MM.1S (cell line): ENCODE results near the gene ZMIZ1.

Source experiments
- EZH2 ChIP-seq: fragments of 300-600 bp; sonication (generic); optimal IDR thresholded peaks from 2 replicates; pipeline ENCODE3; 2017; ENCODE audit warnings: low read depth, mild to moderate bottlenecking, antibody characterized with exemption, low read length, mixed read lengths
- TF ChIP-seq, protein P1 (sequence below): fragments of 300-600 bp; sonication (generic); IDR thresholded peaks from 2 replicates; pipeline ENCODE4 v1.5.1; 2016; ENCODE audit warnings: antibody characterized with exemption, low read length, mixed read lengths

DNA sequence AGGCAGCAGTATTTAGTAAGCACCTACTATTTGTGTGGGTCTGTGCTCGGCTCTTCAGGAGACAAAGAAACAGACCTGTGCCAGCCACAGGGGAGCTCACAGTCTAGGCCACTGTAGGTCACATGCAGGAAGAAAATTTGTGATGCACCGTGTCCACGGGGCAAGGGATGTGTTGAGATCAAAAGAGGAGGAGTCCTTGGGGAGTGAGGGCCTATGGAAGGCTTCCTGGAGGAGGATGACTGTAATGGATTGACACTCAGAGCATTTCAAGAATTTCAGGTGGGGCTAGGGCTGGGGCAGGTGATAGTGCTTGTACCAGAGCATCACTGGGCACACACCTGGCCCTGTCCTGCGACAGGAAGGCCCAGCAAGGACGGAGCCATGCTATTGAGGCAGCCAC, 102.7 kb downstream of the ZMIZ1 start:
- TF ChIP-seq EZH2: no peak
- TF ChIP-seq, protein P1, sequence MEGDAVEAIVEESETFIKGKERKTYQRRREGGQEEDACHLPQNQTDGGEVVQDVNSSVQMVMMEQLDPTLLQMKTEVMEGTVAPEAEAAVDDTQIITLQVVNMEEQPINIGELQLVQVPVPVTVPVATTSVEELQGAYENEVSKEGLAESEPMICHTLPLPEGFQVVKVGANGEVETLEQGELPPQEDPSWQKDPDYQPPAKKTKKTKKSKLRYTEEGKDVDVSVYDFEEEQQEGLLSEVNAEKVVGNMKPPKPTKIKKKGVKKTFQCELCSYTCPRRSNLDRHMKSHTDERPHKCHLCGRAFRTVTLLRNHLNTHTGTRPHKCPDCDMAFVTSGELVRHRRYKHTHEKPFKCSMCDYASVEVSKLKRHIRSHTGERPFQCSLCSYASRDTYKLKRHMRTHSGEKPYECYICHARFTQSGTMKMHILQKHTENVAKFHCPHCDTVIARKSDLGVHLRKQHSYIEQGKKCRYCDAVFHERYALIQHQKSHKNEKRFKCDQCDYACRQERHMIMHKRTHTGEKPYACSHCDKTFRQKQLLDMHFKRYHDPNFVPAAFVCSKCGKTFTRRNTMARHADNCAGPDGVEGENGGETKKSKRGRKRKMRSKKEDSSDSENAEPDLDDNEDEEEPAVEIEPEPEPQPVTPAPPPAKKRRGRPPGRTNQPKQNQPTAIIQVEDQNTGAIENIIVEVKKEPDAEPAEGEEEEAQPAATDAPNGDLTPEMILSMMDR: no peak
